MM.1S (cell line): ENCODE results near the gene SLC8A1.

ENCODE experiments used
- EZH2phosphoT487 ChIP-seq: fragments of 300-600 bp; sonication (generic); IDR thresholded peaks from 2 replicates; pipeline ENCODE4 v1.6.1; 2018; ENCODE audit warnings: antibody characterized with exemption, low read length
- TF ChIP-seq, protein P1 (sequence below): fragments of 300-600 bp; sonication (generic); IDR thresholded peaks from 2 replicates; pipeline ENCODE4 v1.5.1; 2016; ENCODE audit warnings: antibody characterized with exemption, low read length, mixed read lengths

DNA sequence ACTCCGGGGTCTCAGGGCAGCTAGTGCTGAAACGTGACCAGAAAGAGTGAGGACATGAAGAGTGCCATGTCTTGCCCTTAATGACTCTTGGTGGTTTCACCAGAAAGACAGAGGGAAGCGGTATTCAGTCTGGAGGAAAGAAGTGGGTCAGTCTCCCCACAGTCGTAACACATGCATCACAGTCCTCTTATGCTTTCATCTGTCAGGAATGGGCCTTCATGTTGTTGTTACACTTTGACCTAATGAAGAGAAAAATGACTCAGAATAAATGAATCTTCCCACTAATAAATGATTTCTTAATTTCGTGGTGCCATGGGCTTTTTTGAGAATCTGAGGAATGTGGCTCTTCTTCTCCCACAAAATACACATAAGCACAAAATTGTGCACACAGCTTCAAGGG, 103.2 kb downstream of the SLC8A1 start:
- TF ChIP-seq, protein P1, sequence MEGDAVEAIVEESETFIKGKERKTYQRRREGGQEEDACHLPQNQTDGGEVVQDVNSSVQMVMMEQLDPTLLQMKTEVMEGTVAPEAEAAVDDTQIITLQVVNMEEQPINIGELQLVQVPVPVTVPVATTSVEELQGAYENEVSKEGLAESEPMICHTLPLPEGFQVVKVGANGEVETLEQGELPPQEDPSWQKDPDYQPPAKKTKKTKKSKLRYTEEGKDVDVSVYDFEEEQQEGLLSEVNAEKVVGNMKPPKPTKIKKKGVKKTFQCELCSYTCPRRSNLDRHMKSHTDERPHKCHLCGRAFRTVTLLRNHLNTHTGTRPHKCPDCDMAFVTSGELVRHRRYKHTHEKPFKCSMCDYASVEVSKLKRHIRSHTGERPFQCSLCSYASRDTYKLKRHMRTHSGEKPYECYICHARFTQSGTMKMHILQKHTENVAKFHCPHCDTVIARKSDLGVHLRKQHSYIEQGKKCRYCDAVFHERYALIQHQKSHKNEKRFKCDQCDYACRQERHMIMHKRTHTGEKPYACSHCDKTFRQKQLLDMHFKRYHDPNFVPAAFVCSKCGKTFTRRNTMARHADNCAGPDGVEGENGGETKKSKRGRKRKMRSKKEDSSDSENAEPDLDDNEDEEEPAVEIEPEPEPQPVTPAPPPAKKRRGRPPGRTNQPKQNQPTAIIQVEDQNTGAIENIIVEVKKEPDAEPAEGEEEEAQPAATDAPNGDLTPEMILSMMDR: no peak
- no peak for TF ChIP-seq EZH2phosphoT487
